GM12801 (cell line): ENCODE measurements around the gene ANKRD36.
"Not testable (repeated sequence)": the region's sequence is repeated elsewhere in the genome, so short reads cannot be mapped to it uniquely, and the experiment has no call there.

Source experiments
- CTCF ChIP-seq: IDR thresholded peaks from one replicate; pipeline ENCODE4 v1.5.1; 2011; ENCODE audit warnings: control low read depth; ENCODE audit not compliant: insufficient read length; ENCODE audit errors: extremely low read depth

The ANKRD36 gene

GRCh38 chr2:97113050-97113881, at the start of gene ANKRD36:
Gene ANKRD36, plus strand, starts transcription at chr2:97113153. Its CDS starts 587 bp downstream, at chr2:97113740.
- not testable (repeated sequence) for TF ChIP-seq CTCF

GRCh38 chr2:97067279-97068004, 45.5 kb upstream of the ANKRD36 start:
- TF ChIP-seq CTCF, result no peak

GRCh38 chr2:97068074-97068473, 44.9 kb upstream of the ANKRD36 start:
- TF ChIP-seq CTCF, result no peak

GRCh38 chr2:97094772-97095611, 18.0 kb upstream of the ANKRD36 start, which contains the start of gene FAHD2B:
Gene FAHD2B, minus strand, starts transcription at chr2:97094882. Its CDS starts 3,176 bp downstream, at chr2:97091706.
- TF ChIP-seq CTCF, result not testable (repeated sequence)

- TF ChIP-seq CTCF, result no peak
Observed at GRCh38 chr2:97095661-97096060, 17.3 kb upstream of the ANKRD36 start.

GRCh38 chr2:97210325-97210724, 97.4 kb downstream of the ANKRD36 start:
- TF ChIP-seq CTCF, result no peak
